Adrenal gland (tissue), 12 donors: ENCODE measurements around the gene SH3RF2. TPM values are rescaled to one million over a fixed set of nuclear protein-coding genes. Genes with fewer than 3 reads are reported as not detected.

Source experiments
- DNase-seq, 7 donors: peaks; one replicate each; pipeline ENCODE4 v3.0.0-alpha.2; 2019 to 2020
- H3K27ac ChIP-seq, 5 donors: fragments of 200-600 bp; sonication (generic) in 4 of 5; 1 replicate in 3 of 5; 2 replicates in 2 of 5; pipeline versions ENCODE4 v1.5.1 to v1.8.0; 2016 to 2020; ENCODE audit warnings: mild to moderate bottlenecking in 1 of 5
- H3K27me3 ChIP-seq: fragments of 200-600 bp; 2 replicates; pipeline ENCODE4 v1.8.0; 2021
- H3K36me3 ChIP-seq, 2 donors: fragments of 200-600 bp; replicated peaks in 1 of 2; 1 replicate in 1 of 2; 2 replicates in 1 of 2; pipeline versions ENCODE4 v1.5.1 to v1.8.0; 2018 to 2022
- H3K4me1 ChIP-seq, 2 donors: fragments of 200-600 bp; replicated peaks in 1 of 2; 1 replicate in 1 of 2; 2 replicates in 1 of 2; pipeline versions ENCODE4 v1.5.1 to v1.8.0; 2018 to 2021
- H3K4me3 ChIP-seq, 4 donors: fragments of 200-600 bp; sonication (generic) in 3 of 4; one replicate each; pipeline ENCODE4 v1.5.1; 2016 to 2018
- H3K9me3 ChIP-seq, 3 donors: fragments of 200-600 bp; sonication (generic) in 1 of 3; replicated peaks in 1 of 3; 1 replicate in 2 of 3; 2 replicates in 1 of 3; pipeline versions ENCODE4 v1.5.1 to v1.8.0; 2016 to 2021
- POLR2A ChIP-seq, 2 donors: fragments of 450-650 bp; IDR thresholded peaks; one replicate each; pipeline ENCODE4 v1.6.1; 2017; ENCODE audit warnings: antibody characterized with exemption in 2 of 2, mild to moderate bottlenecking in 2 of 2, moderate library complexity in 1 of 2
- WGBS, 4 donors: extraction: QIAGEN DNeasy Blood & Tissue Kit in 2 of 4; methylation state at CpG; one replicate each; pipeline versions ENCODE4 v1.1.5 to v1.1.7; 2013 to 2017; 5-methylcytosine and 5-hydroxymethylcytosine counted together
- intact Hi-C, 2 donors: fragments of 100-400 bp; cut with DNase I; formaldehyde crosslinking; loops; one replicate each; pipeline versions ENCODE4 v1.14.1 to v1.15.0; 2022 to 2023
- polyA plus RNA-seq, 3 donors: library from polyadenylated mRNA; stranded (reverse); fragments of 200-250 nt in 2 of 3; fragments of 350-450 nt in 1 of 3; fragmentation: Illumina TruSeq in 1 of 3; extraction: RNeasy Lipid Tissue Mini Kit (QIAGEN cat#74804) in 1 of 3; gene quantifications; one replicate each; pipeline ENCODE4 v1.2.3, GENCODE V29; 2013 to 2014
- total RNA-seq, 9 donors: library from RNA; depleted of rRNA in 4 of 9; stranded (reverse); fragments of >200 nt in 4 of 9; fragments of 120-200 nt in 1 of 9; fragmentation: NEBNext Ultra II Directional in 1 of 9; extraction: Animal tissue kit (Norgen Biotek cat#: 25700) in 1 of 9; gene quantifications; one replicate each; pipeline versions ENCODE4 v1.1.0 to v1.2.4, GENCODE V29; 2013 to 2023
- TF ChIP-seq, protein P1 (sequence below), 6 experiments: fragments of 450-650 bp in 4 of 6; fragments of 200-600 bp in 2 of 6; sonication (generic) in 1 of 6; IDR thresholded peaks; 1 replicate in 5 of 6; 2 replicates in 1 of 6; pipeline versions ENCODE4 v1.5.1 to v1.8.0; 2016 to 2021; ENCODE audit warnings: antibody characterized with exemption in 6 of 6, mild to moderate bottlenecking in 2 of 6, moderate library complexity in 1 of 6
- donor health status: healthy with polysubstance abuse.
- donor health status: Bipolar disorder and iron deficiency.
- donor health status: DM: yes; HTN: yes; CAD: no.
- donor health status: DM: no; HTN: no; CAD: no.
- donor health status: DM: no; HTN: no; CAD: no.
- donor health status: DM: yes; HTN: yes; CAD: no.

The SH3RF2 gene
- total and polyA plus RNA-seq, 12 donors: 0.60 to 3.8 (median 1.2) TPM

DNA sequence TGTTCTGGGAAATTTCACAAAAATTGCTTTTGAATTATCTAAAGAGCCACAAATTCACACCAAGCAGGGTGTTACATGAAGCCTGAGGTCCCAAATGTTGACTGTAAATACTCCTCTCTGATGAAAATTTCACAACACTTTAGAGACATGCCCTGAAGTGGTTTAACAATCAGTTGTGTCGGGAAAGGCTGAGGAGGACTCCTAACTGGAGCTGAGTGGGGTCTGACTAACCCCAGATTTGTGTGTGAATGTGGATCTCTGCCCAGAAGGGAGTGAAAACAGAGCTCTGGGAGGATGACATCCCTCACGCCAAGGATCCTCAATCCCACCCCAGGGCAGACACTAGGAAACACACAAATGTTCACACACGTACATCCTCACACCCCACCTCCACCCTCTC, 32.5 kb upstream of the SH3RF2 start:
- Histone ChIP-seq H3K9me3 (no peaks in the 10 kb centered on the region), H3K4me3 (no peak overlapping the region), H3K27me3 (no peaks in the 10 kb centered on the region), H3K4me1 (no peaks in the 10 kb centered on the region), H3K36me3 (no peaks in the 10 kb centered on the region), H3K27ac (no peak overlapping the region)
- intact Hi-C loops: no loop called here
- WGBS, 4 donors: 67 to 81% (median 74%) methylated on average over 3 of the region's 3 CpGs
- DNase-seq: no peak
- TF ChIP-seq, protein P1, sequence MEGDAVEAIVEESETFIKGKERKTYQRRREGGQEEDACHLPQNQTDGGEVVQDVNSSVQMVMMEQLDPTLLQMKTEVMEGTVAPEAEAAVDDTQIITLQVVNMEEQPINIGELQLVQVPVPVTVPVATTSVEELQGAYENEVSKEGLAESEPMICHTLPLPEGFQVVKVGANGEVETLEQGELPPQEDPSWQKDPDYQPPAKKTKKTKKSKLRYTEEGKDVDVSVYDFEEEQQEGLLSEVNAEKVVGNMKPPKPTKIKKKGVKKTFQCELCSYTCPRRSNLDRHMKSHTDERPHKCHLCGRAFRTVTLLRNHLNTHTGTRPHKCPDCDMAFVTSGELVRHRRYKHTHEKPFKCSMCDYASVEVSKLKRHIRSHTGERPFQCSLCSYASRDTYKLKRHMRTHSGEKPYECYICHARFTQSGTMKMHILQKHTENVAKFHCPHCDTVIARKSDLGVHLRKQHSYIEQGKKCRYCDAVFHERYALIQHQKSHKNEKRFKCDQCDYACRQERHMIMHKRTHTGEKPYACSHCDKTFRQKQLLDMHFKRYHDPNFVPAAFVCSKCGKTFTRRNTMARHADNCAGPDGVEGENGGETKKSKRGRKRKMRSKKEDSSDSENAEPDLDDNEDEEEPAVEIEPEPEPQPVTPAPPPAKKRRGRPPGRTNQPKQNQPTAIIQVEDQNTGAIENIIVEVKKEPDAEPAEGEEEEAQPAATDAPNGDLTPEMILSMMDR (IDR thresholded peaks at IDR 0.05): no peak
- TF ChIP-seq POLR2A (IDR thresholded peaks at IDR 0.05): no peak

DNA sequence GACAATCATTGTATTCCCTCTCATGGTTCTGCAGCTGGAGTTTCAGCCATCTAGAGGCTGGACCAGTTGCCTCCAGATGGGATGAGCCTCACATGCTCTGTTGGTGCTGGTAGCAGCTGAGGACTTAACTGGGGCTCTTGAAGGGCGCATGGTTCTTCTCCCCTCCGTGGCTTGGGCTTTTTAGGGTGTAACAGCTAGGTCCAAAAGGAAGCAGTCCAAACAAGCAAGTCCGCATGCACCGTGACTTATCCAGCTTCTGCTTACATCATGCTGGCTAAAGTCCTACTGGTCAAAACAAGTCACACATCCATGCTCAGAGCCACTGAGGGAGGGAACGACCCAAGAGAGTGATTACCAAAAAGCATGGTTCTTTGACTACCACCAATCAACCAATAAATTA, 31.6 kb upstream of the SH3RF2 start:
- Histone ChIP-seq H3K36me3 (no peaks in the 10 kb centered on the region), H3K4me3 (no peak overlapping the region), H3K27ac (no peak overlapping the region), H3K4me1 (no peaks in the 10 kb centered on the region), H3K9me3 (no peaks in the 10 kb centered on the region), H3K27me3 (no peaks in the 10 kb centered on the region)
- WGBS, 4 donors: 77 to 96% (median 83%) methylated on average over 5 of the region's 5 CpGs
- TF ChIP-seq POLR2A (IDR thresholded peaks at IDR 0.05): no peak
- TF ChIP-seq, protein P1 (IDR thresholded peaks at IDR 0.05): no peak
- no peak for DNase-seq
- intact Hi-C loops: no loop called here

DNA sequence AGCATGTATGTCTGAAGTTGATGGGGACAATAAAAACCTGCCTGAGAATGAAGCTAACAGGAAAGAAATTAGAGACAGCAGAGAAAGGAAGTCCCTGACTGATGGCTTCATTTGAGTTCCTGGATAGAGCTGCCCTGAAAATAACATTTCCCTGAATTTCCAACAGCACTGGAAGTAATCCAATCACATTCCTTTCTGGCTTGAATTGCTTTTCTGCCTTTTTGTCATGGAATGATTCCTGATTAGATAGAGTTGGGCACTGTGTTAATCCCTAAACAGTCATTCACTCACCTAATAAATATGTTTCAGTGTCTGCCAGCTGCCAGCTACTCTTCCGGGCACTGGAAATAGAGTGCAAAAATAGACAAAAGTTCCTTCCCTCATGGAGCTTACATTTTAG, 30.0 kb upstream of the SH3RF2 start:
- no peaks in the 10 kb centered on the region for H3K36me3 ChIP-seq
- intact Hi-C loops: no loop called here
- DNase-seq: no peak
- no peaks in the 10 kb centered on the region for H3K9me3 ChIP-seq
- H3K27ac ChIP-seq: no peak overlapping the region
- H3K4me3 ChIP-seq: no peak overlapping the region
- WGBS, 4 donors: 57 to 79% (median 67%) methylated on average over 1 of the region's 1 CpG
- H3K4me1 ChIP-seq: no peaks in the 10 kb centered on the region
- no peaks in the 10 kb centered on the region for H3K27me3 ChIP-seq
- no peak for TF ChIP-seq POLR2A (IDR thresholded peaks at IDR 0.05)

DNA sequence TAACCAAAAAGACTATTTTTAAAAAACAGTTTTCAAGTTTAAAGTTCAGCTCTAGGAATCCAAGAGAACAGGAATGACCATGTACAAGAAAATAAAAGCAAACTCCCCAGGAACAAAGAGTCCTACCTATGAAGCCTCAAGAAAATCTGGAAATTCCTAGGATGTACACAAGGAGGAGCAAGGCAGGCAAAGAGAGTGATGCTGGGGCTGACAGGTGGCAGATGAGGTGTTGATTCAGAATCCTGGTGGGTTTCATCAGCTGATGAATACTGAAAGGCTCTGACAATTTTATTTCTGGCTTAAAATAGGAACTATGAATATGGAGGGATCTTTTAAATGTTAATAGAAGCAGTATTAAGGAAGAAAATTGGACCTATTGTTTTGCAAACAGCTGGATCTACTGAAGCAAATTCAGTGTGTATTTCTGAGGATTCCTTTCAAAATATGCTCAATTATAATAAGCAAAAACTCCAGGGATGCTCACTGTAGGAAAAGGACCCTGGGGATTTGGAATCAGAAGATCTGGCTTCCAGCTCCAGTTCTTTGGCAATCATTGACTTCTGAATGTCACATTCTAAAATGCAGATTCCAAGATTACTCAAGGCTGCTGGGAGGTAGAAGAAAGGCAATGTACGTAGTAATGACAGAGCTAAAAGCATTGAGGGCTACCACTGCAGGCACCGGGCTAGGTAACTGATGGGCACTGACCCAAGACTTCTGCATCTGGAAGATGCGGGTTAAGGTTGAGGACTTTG, 28.0 kb upstream of the SH3RF2 start:
- H3K36me3 ChIP-seq: no peaks in the 10 kb centered on the region
- H3K27ac ChIP-seq: no peak overlapping the region
- no peak for DNase-seq
- intact Hi-C loops: no loop called here
- H3K4me3 ChIP-seq: no peak overlapping the region
- H3K27me3 ChIP-seq: no peaks in the 10 kb centered on the region
- H3K9me3 ChIP-seq: no peaks in the 10 kb centered on the region
- TF ChIP-seq POLR2A (IDR thresholded peaks at IDR 0.05): no peak
- no peaks in the 10 kb centered on the region for H3K4me1 ChIP-seq
- 67 to 91% (median 76%) methylated on average over 3 of the region's 3 CpGs for WGBS, 4 donors

DNA sequence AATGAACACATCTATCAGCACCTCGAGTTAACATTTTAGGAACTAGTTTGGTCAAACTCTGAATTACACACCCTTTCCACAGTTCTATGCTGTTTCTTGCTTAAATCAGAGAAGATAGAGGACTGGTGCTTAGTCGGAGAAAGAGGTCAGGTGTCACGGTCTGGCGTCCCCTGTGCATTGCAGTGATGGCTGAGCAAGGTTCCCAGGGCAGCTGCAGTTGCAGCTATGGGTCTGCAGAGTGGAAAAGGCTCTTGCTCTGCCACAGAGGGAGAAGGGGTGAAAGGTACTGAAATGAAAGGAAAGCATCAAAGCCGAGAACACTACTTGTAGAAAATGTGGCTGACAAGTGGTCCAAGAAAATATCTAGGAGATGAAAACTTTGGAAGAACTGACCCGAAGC, 25.2 kb upstream of the SH3RF2 start:
- 67 to 72% (median 71%) methylated on average over 6 of the region's 6 CpGs for WGBS, 4 donors
- H3K9me3 ChIP-seq: no peaks in the 10 kb centered on the region
- no peak for DNase-seq
- no peaks in the 10 kb centered on the region for H3K27me3 ChIP-seq
- no peak overlapping the region for H3K4me3 ChIP-seq
- H3K36me3 ChIP-seq: no peaks in the 10 kb centered on the region
- TF ChIP-seq POLR2A (IDR thresholded peaks at IDR 0.05): no peak
- intact Hi-C loops: no loop called here
- no peak overlapping the region for H3K27ac ChIP-seq
- H3K4me1 ChIP-seq: no peaks in the 10 kb centered on the region

DNA sequence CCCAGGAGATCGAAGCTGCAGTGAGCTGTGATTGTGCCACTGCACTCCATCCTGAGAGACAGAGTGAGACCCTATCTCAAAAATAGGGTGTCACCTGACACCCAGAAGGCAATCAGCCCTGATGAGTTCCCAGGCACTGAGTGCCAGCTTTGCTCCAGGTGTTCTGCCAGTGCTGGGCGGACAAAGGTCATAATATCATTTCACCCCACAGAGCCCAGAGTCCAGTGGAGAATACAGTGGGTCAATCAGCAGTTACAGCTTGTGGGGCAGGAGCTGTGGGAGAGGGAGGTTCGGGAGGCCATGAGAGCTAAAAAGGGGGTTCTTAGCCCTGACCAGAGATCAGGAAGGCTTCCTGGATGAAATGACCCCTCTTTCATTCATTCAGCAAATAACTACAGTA, 24.4 kb upstream of the SH3RF2 start:
- no peaks in the 10 kb centered on the region for H3K9me3 ChIP-seq
- no peak overlapping the region for H3K27ac ChIP-seq
- no peak for TF ChIP-seq POLR2A (IDR thresholded peaks at IDR 0.05)
- TF ChIP-seq, protein P1 (IDR thresholded peaks at IDR 0.05): no peak
- H3K27me3 ChIP-seq: no peaks in the 10 kb centered on the region
- no peaks in the 10 kb centered on the region for H3K36me3 ChIP-seq
- 76 to 87% (median 84%) methylated on average over 3 of the region's 3 CpGs for WGBS, 4 donors
- DNase-seq: no peak
- intact Hi-C loops: no loop called here
- no peak overlapping the region for H3K4me3 ChIP-seq
- H3K4me1 ChIP-seq: no peaks in the 10 kb centered on the region
